GM10248 (cell line): Measurements from ENCODE around the gene TIMM8B.

Experiments
- CTCF ChIA-PET: fragments of 300-600 bp; sonication (Branson Sonifier 250); formaldehyde crosslinking; extraction: SDS; loops from one replicate; lab custom pipeline; 2021; ENCODE audit warnings: antibody characterized with exemption; lab: Yijun Ruan, JAX
- POLR2A ChIA-PET: fragments of 350-650 bp; sonication (Branson Sonifier 250); formaldehyde crosslinking; extraction: SDS; loops from one replicate; lab custom pipeline; 2020; ENCODE audit warnings: antibody characterized with exemption; lab: Yijun Ruan, JAX
- DNase-seq: peaks from one replicate; pipeline ENCODE4 v3.0.0; 2012; ENCODE audit errors: extremely low spot score
- CTCF ChIP-seq: IDR thresholded peaks from 2 replicates; pipeline ENCODE4 v1.5.1; 2012; ENCODE audit warnings: mild to moderate bottlenecking, low read depth; ENCODE audit errors: extremely low read depth, missing control alignments, control extremely low read depth

The TIMM8B gene

GRCh38 chr11:112042161-112042960 is 44.2 kb downstream of the TIMM8B start:
- ChIA-PET CTCF (interaction anchor here (1.1 to 1.5 kb wide), 2 partner anchors 17 to 104 kb away, joined by 3 to 4 read pairs; partner anchors contain the start of genes DIXDC1 and DLAT), POLR2A (no interaction called here)
- no peak for TF ChIP-seq CTCF
- no peak for DNase-seq

- CTCF ChIA-PET = interaction anchor here (1.1 kb wide), 1 partner anchor 9 kb away, joined by 3 read pairs; no protein-coding TSS in a partner anchor
Measured at GRCh38 chr11:112037527-112037926, 49.0 kb downstream of the TIMM8B start.

More at GRCh38 chr11:112037527-112037926, 49.0 kb downstream of the TIMM8B start:
- POLR2A ChIA-PET = no interaction called here
- DNase-seq = no peak
- no peak for TF ChIP-seq CTCF
